ENCODE results near the gene C16orf95. TPM values are rescaled to one million over a fixed set of nuclear protein-coding genes. Genes with fewer than 3 reads are reported as not detected.
"Not testable (repeated sequence)": the region's sequence is repeated elsewhere in the genome, so short reads cannot be mapped to it uniquely, and the experiment has no call there.

Gene C16orf95
- 10 to 100 TPM in 1 of 2 experiments, 1 to 10 TPM in 1; 9.9 to 11.4 TPM for total RNA-seq

DNA sequence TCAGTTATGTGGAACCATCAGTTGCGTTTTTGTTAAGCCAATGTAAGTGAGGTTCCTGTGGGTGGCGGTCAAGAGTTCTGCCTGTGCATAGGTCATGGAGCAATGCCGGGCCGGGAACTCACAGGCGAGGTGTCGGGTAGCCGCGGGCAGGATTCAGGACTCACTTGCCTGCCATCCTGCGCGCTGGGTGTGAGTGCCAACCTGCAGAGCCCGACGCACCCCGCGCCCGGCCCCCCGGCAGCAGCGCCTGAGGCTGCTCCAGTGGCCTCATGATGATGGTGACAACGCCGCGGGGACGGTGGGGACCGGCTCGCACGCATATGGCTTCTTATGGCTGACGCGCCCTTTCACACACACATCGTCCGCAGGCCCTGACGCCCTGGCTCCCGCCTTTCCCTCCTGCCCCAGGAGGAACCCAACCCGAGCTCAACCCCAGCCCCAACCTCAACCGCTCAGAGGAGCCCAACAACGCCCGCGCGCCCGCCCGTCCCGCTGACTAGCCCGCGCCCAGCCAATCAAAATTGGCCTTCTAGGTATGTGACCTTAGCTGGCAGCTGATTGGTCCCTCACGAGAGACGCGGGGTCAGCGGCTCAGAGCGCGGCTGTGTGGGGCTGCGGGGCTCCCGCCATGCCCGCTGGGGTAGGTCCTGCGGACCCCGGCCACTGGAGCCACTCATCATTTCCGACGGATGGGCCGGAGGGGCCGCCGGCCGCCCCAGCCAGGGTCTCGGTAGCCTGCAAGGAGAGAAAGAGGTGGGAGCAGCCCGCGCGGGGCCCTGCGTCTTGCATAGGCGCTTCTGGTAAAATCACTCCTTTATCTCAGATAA is at the start of gene C16orf95:
Gene C16orf95, minus strand, starts transcription at position 470 of the 827 bp plus-strand sequence. Its CDS starts 150 bp downstream, at position 320.
- H3K36me3 Mint-ChIP-seq = peaks cover 15% of the 10 kb centered on the region
- peaks cover 8% of the 10 kb centered on the region for H3K4me1 Mint-ChIP-seq
- H3K27me3 Mint-ChIP-seq = no peaks in the 10 kb centered on the region
- peak within 1 kb of the TSS; percentile 98 for H3K27ac Mint-ChIP-seq
- DNase-seq = peak; percentile 94
- H3K9me3 Mint-ChIP-seq = no peaks in the 10 kb centered on the region
- peak within 1 kb of the TSS; percentile 91 for H3K4me3 Mint-ChIP-seq

DNA sequence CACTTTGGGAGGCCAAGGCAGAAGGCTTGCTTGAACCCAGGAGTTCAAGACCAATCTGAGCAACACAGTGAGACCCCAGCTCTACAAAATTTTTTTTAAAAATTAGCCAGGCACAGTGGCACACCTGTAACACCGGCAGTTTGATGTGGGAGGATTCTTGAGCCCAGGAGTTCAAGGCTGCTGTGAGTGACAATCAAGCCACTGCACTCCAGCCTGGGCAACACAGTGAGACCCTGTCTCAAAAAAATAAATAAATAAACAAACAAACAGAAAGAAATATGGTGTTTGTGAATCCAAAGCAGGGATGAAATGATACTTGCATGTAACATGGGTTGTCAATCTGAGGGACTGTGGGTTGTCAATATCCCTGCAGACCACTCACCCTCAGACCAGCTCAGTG is 49.7 kb upstream of the C16orf95 start:
- DNase-seq = no peak
- peaks cover 50% of the 10 kb centered on the region for H3K4me1 Mint-ChIP-seq
- no peak overlapping the region for H3K27ac Mint-ChIP-seq
- H3K36me3 Mint-ChIP-seq = peaks cover 12% of the 10 kb centered on the region
- no peaks in the 10 kb centered on the region for H3K9me3 Mint-ChIP-seq
- H3K27me3 Mint-ChIP-seq = no peaks in the 10 kb centered on the region
- no peak overlapping the region for H3K4me3 Mint-ChIP-seq

DNA sequence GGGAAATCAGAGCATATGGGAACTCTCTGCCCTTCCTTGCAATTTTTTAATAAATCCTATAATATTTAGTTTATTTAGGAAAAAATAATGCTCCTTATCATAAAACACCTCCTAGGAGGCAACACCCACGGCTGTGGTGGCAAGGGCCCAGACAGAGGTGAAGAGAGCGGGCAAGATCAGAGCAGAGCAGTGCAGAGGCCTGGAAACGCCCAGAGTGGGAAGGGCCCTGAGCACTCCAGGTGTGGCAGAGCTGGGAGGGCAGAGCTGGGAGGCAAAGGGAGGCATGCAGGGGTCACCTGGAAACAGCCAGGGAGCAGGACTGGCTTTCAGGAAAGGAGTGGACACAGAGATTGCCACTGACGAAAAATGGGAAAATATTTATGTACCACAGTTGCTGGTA is 49.1 kb upstream of the C16orf95 start:
- Mint-ChIP-seq H3K4me3 (no peak overlapping the region), H3K36me3 (peaks cover 12% of the 10 kb centered on the region), H3K4me1 (peaks cover 44% of the 10 kb centered on the region), H3K9me3 (no peaks in the 10 kb centered on the region), H3K27me3 (no peaks in the 10 kb centered on the region), H3K27ac (no peak overlapping the region)
- no peak for DNase-seq

GRCh38 chr16:87365021-87365713 is 48.0 kb upstream of the C16orf95 start:
- Mint-ChIP-seq H3K27me3 (no peaks in the 10 kb centered on the region), H3K27ac (no peak overlapping the region), H3K9me3 (no peaks in the 10 kb centered on the region), H3K4me3 (no peak overlapping the region), H3K36me3 (peaks cover 14% of the 10 kb centered on the region), H3K4me1 (peaks cover 44% of the 10 kb centered on the region)
- no peak for DNase-seq

DNA sequence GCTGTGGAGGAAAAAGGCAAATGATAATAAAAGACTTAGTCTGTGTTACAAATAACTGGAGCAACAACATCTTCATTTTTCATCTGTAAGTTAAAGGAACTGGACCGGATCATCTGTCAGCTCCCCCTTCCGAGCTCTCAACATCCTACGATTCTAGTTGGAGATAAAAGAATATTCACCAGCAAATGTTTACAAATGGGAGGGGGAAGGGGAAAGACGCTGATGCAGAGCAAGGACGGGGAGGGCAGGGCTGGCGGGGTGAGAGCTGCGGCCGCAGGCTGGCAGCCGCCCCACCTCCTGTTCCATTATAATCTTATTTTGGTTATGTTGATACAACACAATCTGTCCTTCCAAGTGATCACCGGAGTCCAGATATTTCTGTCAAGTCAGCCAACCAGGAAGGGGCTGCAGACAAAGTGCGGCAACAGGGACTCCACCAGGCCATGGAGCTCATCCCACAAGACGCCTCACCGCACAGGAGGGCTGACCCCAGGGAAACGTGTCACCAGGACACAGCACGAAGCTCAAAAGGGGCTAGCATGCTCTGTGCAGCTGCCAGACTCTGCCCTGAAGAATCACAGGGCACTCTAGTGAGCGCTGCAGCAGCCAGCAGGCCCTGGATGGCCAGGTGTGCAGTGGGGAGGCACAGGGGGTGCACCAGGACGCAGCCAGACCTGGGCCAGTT is 46.7 kb upstream of the C16orf95 start:
- no peak overlapping the region for H3K4me3 Mint-ChIP-seq
- no peaks in the 10 kb centered on the region for H3K27me3 Mint-ChIP-seq
- DNase-seq = no peak
- H3K27ac Mint-ChIP-seq = peak overlapping the region; percentile 16
- H3K4me1 Mint-ChIP-seq = peaks cover 39% of the 10 kb centered on the region
- peaks cover 17% of the 10 kb centered on the region for H3K36me3 Mint-ChIP-seq
- H3K9me3 Mint-ChIP-seq = no peaks in the 10 kb centered on the region

DNA sequence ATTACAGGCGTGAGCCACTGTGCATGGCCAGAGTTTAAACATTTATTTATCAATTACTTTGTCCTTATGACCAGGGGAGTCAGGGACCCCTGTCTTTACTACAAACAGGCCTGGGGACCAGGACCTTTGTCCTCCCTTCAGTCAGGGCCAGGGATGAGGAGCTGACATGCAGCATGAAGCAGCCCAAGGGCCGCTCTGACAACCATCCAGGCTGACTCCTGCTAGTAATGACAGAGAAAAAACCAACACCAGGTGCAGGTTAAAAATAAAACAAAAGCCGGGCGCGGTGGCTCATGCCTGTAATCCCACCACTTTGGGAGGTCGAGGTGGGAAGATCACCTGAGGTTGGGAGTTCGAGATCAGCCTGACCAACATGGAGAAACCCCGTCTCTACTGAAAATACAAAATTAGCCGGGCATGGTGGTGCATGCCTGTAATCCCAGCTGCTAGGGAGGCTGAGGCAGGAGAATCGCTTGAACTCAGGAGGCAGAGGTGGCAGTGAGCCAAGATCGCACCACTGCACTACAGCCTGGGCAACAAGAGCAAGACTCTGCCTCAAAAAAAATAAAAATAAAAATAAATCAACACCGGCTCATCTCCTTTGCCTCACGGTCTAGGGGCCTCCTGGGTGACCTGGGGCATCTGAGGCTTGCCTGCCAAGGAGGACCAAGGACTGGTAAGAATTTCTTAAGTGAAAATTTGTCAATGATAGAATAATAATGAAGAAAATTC is 45.8 kb upstream of the C16orf95 start:
- H3K27me3 Mint-ChIP-seq, DNase-seq, H3K9me3 Mint-ChIP-seq, H3K4me3 Mint-ChIP-seq, H3K27ac Mint-ChIP-seq: not testable (repeated sequence)
- peaks cover 30% of the 10 kb centered on the region for H3K4me1 Mint-ChIP-seq
- H3K36me3 Mint-ChIP-seq = peaks cover 19% of the 10 kb centered on the region

- H3K9me3 Mint-ChIP-seq = no peaks in the 10 kb centered on the region
- DNase-seq = no peak
- H3K4me3 Mint-ChIP-seq = no peak overlapping the region
- no peaks in the 10 kb centered on the region for H3K27me3 Mint-ChIP-seq
- no peak overlapping the region for H3K27ac Mint-ChIP-seq
- H3K36me3 Mint-ChIP-seq = peaks cover 15% of the 10 kb centered on the region
- peaks cover 22% of the 10 kb centered on the region for H3K4me1 Mint-ChIP-seq
Measured at GRCh38 chr16:87361916-87362619, 44.9 kb upstream of the C16orf95 start.

DNA sequence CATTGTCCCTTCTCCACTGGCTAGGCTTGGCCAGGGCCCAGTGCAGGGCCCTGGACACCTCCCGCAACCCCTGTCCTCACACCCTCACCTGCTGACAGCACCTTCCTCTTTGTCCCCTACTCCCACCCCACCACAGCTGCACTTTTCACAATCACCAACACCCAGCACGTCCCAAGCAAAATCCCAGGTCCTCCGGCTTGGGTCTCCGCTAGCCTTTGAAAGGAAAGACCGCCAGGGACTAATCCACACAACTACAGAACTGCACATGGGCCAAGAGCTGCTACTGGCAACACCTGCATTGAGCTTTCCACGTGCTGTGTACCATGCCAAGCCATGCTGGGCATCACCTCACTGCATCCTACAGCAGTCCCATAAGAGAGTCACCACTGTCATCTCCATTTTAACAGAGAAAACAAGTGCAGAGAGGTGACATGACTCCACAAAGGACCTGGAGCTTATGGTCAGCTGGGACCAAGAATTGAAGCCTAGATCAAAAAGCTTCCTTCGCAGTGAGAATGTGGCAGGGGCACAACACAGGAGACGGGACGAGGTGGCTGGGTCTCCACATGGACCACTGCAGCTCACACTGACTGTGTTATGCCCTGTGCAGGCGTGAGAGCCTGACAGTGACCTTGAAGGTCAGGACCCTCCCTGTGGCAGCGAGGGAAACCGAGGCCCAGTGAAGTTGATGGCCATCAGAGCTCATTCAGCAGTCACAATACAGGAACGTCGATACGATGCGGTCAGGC is 43.8 kb upstream of the C16orf95 start:
- Mint-ChIP-seq H3K4me3 (no peak overlapping the region), H3K36me3 (peaks cover 11% of the 10 kb centered on the region), H3K27ac (no peak overlapping the region), H3K4me1 (peaks cover 21% of the 10 kb centered on the region), H3K27me3 (no peaks in the 10 kb centered on the region), H3K9me3 (no peaks in the 10 kb centered on the region)
- DNase-seq = no peak

- Mint-ChIP-seq H3K4me1 (peaks cover 10% of the 10 kb centered on the region), H3K9me3 (no peaks in the 10 kb centered on the region), H3K27ac (no peak overlapping the region)
Measured at GRCh38 chr16:87359121-87359520, 41.9 kb upstream of the C16orf95 start.

GRCh38 chr16:87358696-87359095 is 41.5 kb upstream of the C16orf95 start:
- Mint-ChIP-seq H3K36me3 (peaks cover 11% of the 10 kb centered on the region), H3K27me3 (no peaks in the 10 kb centered on the region), H3K9me3 (no peaks in the 10 kb centered on the region), H3K27ac (no peak overlapping the region), H3K4me3 (no peak overlapping the region), H3K4me1 (peaks cover 9% of the 10 kb centered on the region)
- DNase-seq = no peak

More at GRCh38 chr16:87359121-87359520, 41.9 kb upstream of the C16orf95 start:
- Mint-ChIP-seq H3K4me3 (no peak overlapping the region), H3K27me3 (no peaks in the 10 kb centered on the region), H3K36me3 (peaks cover 11% of the 10 kb centered on the region)
- DNase-seq = no peak

DNA sequence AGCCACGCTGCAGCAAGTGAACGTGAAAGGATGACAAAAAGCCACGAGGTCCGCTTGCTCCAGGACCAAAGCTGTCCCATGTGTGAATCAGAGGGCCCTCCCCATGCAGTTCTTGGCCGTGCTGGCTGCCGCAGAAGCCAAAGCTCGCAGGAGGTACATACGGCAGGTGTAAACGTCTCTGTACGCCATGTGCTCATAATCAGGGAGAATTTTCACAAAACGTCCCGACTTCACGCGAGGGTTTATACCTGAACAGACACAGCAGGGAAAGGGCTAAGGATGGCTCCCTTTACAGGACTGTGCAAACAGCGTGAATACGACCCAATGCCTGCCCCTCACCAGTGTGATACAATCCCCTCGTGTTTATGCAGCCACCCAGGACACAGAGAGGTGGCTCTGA is 41.1 kb upstream of the C16orf95 start:
- H3K27ac Mint-ChIP-seq = no peak overlapping the region
- H3K4me1 Mint-ChIP-seq = peaks cover 5% of the 10 kb centered on the region
- H3K36me3 Mint-ChIP-seq = peaks cover 8% of the 10 kb centered on the region
- no peaks in the 10 kb centered on the region for H3K9me3 Mint-ChIP-seq
- no peak overlapping the region for H3K4me3 Mint-ChIP-seq
- no peaks in the 10 kb centered on the region for H3K27me3 Mint-ChIP-seq
- DNase-seq = no peak

GRCh38 chr16:87356491-87356853 is 39.3 kb upstream of the C16orf95 start:
- Mint-ChIP-seq H3K9me3 (no peaks in the 10 kb centered on the region), H3K27ac (no peak overlapping the region), H3K4me1 (peaks cover 5% of the 10 kb centered on the region), H3K36me3 (peaks cover 8% of the 10 kb centered on the region), H3K4me3 (no peak overlapping the region), H3K27me3 (no peaks in the 10 kb centered on the region)
- no peak for DNase-seq

- no peaks in the 10 kb centered on the region for H3K9me3 Mint-ChIP-seq
- no peak overlapping the region for H3K4me3 Mint-ChIP-seq
- H3K27me3 Mint-ChIP-seq = no peaks in the 10 kb centered on the region
- no peak overlapping the region for H3K27ac Mint-ChIP-seq
- DNase-seq = no peak
- peaks cover 3% of the 10 kb centered on the region for H3K4me1 Mint-ChIP-seq
- H3K36me3 Mint-ChIP-seq = peaks cover 4% of the 10 kb centered on the region
Measured at GRCh38 chr16:87353613-87354012, 36.4 kb upstream of the C16orf95 start.

GRCh38 chr16:87352818-87353217 is 35.6 kb upstream of the C16orf95 start:
- no peak overlapping the region for H3K27ac Mint-ChIP-seq
- H3K4me3 Mint-ChIP-seq = no peak overlapping the region
- H3K36me3 Mint-ChIP-seq = peaks cover 3% of the 10 kb centered on the region
- peaks cover 3% of the 10 kb centered on the region for H3K4me1 Mint-ChIP-seq
- DNase-seq = no peak
- no peaks in the 10 kb centered on the region for H3K27me3 Mint-ChIP-seq
- no peaks in the 10 kb centered on the region for H3K9me3 Mint-ChIP-seq
